22Rv1 (cell line): ENCODE results near the gene AGTPBP1.

Experiments
- H3K27ac ChIP-seq: fragments of 450-650 bp; 2 replicates; pipeline ENCODE4 v1.5.1; 2017
- ZFX ChIP-seq: fragments of 450-650 bp; IDR thresholded peaks from 2 replicates; pipeline ENCODE4 v1.6.1; 2017; ENCODE audit warnings: antibody characterized with exemption, borderline replicate concordance
- TF ChIP-seq, protein P1 (sequence below): fragments of 450-650 bp; IDR thresholded peaks from 2 replicates; pipeline ENCODE4 v1.5.1; 2017; ENCODE audit warnings: mild to moderate bottlenecking

The AGTPBP1 gene

GRCh38 chr9:85514256-85514655 lies 227.5 kb downstream of the AGTPBP1 start:
- TF ChIP-seq, protein P1, sequence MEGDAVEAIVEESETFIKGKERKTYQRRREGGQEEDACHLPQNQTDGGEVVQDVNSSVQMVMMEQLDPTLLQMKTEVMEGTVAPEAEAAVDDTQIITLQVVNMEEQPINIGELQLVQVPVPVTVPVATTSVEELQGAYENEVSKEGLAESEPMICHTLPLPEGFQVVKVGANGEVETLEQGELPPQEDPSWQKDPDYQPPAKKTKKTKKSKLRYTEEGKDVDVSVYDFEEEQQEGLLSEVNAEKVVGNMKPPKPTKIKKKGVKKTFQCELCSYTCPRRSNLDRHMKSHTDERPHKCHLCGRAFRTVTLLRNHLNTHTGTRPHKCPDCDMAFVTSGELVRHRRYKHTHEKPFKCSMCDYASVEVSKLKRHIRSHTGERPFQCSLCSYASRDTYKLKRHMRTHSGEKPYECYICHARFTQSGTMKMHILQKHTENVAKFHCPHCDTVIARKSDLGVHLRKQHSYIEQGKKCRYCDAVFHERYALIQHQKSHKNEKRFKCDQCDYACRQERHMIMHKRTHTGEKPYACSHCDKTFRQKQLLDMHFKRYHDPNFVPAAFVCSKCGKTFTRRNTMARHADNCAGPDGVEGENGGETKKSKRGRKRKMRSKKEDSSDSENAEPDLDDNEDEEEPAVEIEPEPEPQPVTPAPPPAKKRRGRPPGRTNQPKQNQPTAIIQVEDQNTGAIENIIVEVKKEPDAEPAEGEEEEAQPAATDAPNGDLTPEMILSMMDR, result no peak
- TF ChIP-seq ZFX, result no peak
- no peak overlapping the region for H3K27ac ChIP-seq

- H3K27ac ChIP-seq, result no peak overlapping the region
- no peak for TF ChIP-seq ZFX
- TF ChIP-seq, protein P1, result no peak
Observed at GRCh38 chr9:85511746-85512145, 230.0 kb downstream of the AGTPBP1 start.

- H3K27ac ChIP-seq, result no peak overlapping the region
- TF ChIP-seq, protein P1, result no peak
- TF ChIP-seq ZFX, result no peak
Observed at GRCh38 chr9:85510830-85511504, 230.8 kb downstream of the AGTPBP1 start.

- H3K27ac ChIP-seq, result no peak overlapping the region
Observed at GRCh38 chr9:85508616-85509015, 233.1 kb downstream of the AGTPBP1 start.

GRCh38 chr9:85505612-85506011 lies 236.1 kb downstream of the AGTPBP1 start:
- TF ChIP-seq, protein P1, result no peak
- TF ChIP-seq ZFX, result no peak
- H3K27ac ChIP-seq, result no peak overlapping the region

More at GRCh38 chr9:85508616-85509015, 233.1 kb downstream of the AGTPBP1 start:
- TF ChIP-seq ZFX, result no peak
- TF ChIP-seq, protein P1, result no peak

DNA sequence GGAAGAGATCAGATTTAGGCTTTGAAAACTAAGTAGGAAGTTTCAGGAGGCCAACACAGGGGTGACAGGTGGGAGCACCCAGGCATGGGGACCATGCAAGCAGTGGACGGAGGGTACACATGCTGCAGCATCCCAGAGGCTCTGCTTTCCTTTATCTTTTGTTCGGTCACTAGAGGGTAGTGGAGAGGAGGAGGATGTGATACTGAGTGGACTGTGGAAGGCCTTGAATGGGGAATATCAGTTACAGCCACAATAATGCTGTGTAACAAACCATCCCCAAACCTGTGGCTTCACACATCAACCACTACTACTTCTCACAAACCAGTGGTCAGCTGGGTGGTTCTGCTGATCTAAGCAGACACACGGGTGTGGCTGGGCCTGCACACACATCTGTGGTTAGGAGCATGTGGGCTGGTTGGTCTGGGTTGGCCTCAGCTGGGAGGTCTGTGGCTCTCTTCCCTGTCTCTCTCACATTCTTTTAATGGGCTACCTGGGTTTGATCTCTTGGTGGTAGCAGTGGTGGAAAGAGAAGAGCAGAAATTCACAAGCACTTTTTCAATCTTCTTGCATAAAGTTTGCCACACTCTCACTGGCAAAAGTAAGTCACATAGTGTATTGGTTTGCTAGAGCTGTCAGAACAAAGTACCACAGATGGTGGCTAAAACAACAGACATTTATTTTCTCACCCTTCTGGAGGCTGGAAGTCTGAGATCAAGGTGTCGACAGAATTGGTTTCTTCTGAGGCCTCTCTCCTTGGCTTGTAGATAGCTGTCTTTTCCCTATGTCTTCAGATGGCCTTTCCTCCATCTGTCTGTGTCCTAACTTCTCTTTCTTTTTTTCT lies 238.7 kb downstream of the AGTPBP1 start:
- no peak overlapping the region for H3K27ac ChIP-seq
- TF ChIP-seq, protein P1, result no peak; the same call in 1 of the 2 replicates
- no peak for TF ChIP-seq ZFX

DNA sequence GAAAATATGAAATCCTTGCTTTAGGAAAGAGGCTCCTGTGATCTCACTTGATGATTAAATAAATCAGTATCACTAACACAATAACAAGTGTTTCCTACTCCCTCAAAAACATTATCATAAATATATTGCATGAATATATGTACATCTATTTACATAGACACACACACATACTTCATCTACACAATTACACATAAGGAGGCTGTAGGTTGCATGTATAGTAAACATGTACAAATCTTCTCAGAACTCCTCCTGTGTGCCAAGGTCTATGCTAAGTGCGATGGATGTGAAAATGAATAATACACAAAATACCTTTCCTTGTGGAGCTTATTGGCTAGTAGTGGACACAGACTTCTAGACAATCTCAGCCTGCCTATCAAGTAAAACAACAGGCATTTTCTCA lies 239.9 kb downstream of the AGTPBP1 start:
- TF ChIP-seq, protein P1, result no peak
- TF ChIP-seq ZFX, result no peak
- no peak overlapping the region for H3K27ac ChIP-seq
